Measurements from ENCODE around the gene TBC1D21.

The TBC1D21 gene

DNA sequence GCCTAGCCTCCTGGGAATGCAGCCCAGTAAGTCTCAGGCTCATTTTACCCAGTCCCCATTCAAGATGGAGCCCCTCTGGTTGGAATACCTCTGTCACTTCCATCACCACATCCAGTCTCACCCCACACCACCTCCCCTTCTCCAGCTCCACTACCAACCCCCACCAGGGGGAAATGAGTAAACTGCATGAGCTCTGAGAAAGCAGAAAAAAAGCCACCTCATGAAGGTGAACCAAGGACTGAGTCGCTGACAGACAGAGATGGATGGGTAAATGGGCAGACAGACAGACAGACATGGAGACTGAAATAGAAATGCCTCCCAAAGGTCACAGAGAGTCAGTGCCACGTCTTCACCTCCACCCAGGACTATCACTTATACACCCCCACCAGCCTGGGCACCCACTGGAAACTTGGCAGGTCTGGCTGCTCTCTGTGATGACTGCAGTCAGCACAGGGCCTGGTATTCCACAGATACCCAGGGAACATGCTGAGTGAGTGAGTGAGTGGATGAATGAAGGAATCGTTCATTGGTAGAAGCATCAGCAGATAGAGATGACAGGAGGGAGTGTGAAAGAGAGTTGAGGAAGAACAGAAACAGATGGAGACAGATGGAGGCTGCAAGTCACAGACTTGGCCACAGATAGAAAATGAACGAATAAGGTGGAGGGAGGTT, 48.0 kb downstream of the TBC1D21 start:
- TF ChIP-seq GATA3 (IDR thresholded peaks at IDR 0.05; ENCODE audit: low read depth, low read length): no peak
- no peak for TF ChIP-seq GATA2 (IDR thresholded peaks at IDR 0.05; ENCODE audit: low read depth, low read length)

DNA sequence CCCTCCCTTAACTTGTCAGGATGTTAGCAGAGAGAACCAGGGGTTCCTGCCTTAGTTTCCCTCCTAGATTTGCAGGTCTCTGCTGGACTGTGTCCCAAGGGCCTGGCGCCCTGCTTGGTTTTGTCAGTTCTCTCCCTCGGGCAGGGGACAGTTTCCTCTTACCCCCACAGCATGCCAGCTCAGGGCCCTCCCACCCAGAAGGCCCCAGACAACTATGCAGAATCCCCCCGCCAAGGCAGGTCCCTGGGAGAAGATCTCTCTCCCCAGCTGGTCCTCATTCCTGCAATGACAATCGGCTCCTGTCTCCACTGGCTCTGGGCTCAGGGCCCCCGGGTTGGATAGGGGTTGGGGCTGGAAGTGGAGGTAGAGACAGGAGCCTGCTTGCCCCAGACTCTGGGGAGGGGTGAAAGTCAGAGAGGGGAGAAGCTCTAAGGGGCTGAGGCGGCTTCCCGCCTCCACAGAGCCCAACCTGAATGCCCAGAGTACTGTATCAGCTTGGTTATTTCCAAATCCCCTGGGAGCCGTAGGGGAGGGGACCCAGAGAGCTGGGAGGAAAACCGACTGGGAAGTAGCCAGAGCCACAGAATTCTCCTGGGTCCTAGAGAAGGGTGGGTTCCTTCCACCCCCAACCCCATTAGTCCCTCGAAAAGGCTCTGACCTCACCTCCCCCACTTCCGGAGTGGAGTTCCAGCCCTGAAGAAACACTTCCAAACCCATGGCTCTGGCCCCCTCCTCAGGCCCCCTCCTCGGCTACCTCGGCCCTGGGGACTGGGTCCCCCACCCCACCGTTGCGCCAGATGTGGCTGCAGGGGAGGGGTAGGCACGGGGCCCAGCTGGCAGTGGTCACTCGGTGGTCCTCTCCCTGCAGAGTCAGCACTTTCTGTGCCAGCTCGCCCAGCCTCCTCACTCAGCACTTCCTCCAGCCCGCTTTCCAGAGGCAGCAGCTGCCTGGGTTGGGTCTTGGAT, 49.1 kb downstream of the TBC1D21 start:
- TF ChIP-seq GATA2 (IDR thresholded peaks at IDR 0.05; ENCODE audit: low read depth, low read length) (no peak), GATA3 (IDR thresholded peaks at IDR 0.05; ENCODE audit: low read depth, low read length) (no peak)

DNA sequence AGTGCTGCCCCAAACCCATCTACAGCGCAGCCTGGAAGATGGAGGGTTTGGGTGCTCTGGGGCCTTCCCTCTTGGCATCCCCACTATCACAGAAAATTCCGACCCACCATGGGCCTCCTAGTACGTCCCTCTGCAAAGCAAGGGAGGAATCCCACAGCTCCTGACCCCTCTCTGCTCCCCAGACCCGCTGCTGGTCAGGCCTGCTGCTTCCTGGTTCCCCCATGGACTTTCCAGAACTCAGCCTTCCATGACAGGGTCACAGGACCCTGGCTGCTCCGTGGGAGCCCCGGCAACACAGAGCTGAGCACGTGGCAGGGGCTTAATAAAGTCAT, 49.8 kb downstream of the TBC1D21 start:
- TF ChIP-seq GATA3 (IDR thresholded peaks at IDR 0.05; ENCODE audit: low read depth, low read length) (no peak), GATA2 (IDR thresholded peaks at IDR 0.05; ENCODE audit: low read depth, low read length) (no peak)

DNA sequence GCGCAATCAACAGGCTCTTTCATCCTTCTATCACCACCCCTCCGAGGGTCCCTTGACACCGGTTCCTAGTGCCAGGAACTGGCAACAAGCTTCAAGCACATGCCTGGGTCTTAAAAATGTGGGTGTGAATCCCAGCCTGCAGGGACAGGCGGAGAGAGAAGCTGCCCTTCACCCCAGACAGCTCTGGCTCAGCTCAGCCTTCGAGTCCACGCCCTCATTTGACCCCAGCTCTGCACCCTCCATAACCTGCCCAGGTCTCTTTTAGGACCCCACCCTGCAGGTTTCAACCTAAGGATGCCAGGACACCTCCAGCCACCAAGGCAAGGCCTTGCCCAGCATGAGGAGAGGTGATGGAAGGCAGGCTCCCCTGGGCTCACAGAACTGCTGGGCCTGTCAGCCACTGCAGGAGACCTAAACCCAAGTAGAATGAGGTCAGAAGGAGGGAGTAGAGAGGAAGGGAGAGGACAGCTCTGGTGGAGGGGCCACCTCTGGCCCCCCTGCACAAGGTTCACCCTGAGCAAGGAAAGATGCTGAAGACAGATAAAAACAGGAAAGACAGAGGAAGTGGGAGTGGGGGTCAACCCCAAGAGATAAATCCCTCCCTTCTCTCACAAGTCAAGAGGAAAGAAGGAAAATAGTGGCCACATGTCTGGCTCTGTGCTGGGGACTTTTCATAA, 50.3 kb downstream of the TBC1D21 start:
- TF ChIP-seq GATA2 (IDR thresholded peaks at IDR 0.05; ENCODE audit: low read depth, low read length): no peak
- TF ChIP-seq GATA3 (IDR thresholded peaks at IDR 0.05; ENCODE audit: low read depth, low read length): no peak

DNA sequence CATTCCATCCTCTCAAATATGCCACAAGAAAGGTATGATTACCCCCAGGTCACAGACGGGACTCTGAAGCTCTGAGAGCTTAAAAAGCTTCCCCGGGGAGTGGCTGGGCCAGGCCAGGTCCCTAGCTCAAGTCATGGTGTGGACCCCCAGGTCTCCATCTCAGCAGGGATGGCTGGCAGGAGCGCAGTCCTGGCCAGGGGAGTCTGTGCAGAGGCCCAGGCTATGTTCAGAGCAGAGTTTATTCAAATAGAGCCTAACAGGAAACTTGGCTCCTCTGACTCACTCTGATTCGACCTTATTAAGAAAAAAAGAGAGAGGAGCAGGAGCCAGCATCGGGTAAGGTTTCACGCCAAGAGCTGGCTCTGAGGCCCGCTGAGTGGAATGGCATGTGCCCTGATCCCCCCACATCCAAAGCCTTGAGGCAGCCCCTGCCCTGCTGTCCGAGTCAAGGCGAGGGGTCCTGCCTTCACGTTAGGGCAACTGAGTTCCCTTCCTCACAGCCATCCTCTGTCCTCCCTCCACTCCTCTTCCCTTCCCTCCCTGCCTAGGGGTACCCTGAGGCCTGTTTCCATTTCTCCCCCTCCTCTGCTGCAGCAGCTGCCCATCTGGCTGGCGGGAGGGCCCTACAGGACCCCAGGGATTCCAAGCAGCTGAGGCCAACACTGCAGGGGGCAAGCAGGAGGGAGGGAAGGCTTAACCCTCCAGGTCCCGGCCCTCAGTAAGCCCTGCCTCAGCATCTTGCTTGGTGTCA, 51.0 kb downstream of the TBC1D21 start:
- TF ChIP-seq GATA2 (IDR thresholded peaks at IDR 0.05; ENCODE audit: low read depth, low read length): no peak
- TF ChIP-seq GATA3 (IDR thresholded peaks at IDR 0.05; ENCODE audit: low read depth, low read length): no peak

DNA sequence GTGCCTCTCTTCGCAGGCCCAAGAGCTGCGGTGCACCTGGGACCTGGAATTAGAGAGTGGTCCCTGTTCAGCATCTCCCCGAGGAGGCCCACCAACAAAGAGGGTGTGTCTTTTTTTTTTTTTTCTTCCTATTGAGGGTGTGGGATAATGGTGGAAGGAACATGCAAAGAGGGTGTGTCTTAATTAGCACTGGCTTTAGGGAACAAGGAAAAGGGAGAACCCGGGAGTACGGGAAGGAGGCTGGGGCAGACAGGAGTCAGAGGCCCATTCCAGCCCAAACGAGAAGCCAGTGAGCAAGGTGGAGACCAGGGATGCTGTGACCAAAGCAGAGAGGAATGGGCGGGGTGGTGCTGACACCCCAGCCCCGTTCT, 52.5 kb downstream of the TBC1D21 start:
- TF ChIP-seq GATA2 (IDR thresholded peaks at IDR 0.05; ENCODE audit: low read depth, low read length) (no peak), GATA3 (IDR thresholded peaks at IDR 0.05; ENCODE audit: low read depth, low read length) (no peak)

GRCh38 chr15:73926219-73927002, 53.0 kb downstream of the TBC1D21 start, which contains the start of gene LOXL1:
Gene LOXL1, plus strand, starts transcription at chr15:73926462. Its CDS starts 322 bp downstream, at chr15:73926784.
- no peak for TF ChIP-seq GATA3 (IDR thresholded peaks at IDR 0.05; ENCODE audit: low read depth, low read length)
- TF ChIP-seq GATA2 (IDR thresholded peaks at IDR 0.05; ENCODE audit: low read depth, low read length): no peak

DNA sequence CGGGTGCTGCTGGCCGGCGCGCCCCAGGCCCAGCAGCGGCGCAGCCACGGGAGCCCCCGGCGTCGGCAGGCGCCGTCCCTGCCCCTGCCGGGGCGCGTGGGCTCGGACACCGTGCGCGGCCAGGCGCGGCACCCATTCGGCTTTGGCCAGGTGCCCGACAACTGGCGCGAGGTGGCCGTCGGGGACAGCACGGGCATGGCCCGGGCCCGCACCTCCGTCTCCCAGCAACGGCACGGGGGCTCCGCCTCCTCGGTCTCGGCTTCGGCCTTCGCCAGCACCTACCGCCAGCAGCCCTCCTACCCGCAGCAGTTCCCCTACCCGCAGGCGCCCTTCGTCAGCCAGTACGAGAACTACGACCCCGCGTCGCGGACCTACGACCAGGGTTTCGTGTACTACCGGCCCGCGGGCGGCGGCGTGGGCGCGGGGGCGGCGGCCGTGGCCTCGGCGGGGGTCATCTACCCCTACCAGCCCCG, 53.7 kb downstream of the TBC1D21 start:
- TF ChIP-seq GATA2 (IDR thresholded peaks at IDR 0.05; ENCODE audit: low read depth, low read length): no peak
- TF ChIP-seq GATA3 (IDR thresholded peaks at IDR 0.05; ENCODE audit: low read depth, low read length): no peak

GRCh38 chr15:73927476-73928240, 54.3 kb downstream of the TBC1D21 start:
- TF ChIP-seq GATA3 (IDR thresholded peaks at IDR 0.05; ENCODE audit: low read depth, low read length) (no peak), GATA2 (IDR thresholded peaks at IDR 0.05; ENCODE audit: low read depth, low read length) (no peak)

- TF ChIP-seq GATA2 (IDR thresholded peaks at IDR 0.05; ENCODE audit: low read depth, low read length): no peak
- no peak for TF ChIP-seq GATA3 (IDR thresholded peaks at IDR 0.05; ENCODE audit: low read depth, low read length)
These were observed 54.8 kb downstream of the TBC1D21 start for GRCh38 chr15:73928241-73928579.

- TF ChIP-seq GATA2 (IDR thresholded peaks at IDR 0.05; ENCODE audit: low read depth, low read length) (no peak), GATA3 (IDR thresholded peaks at IDR 0.05; ENCODE audit: low read depth, low read length) (no peak)
These were observed 55.7 kb downstream of the TBC1D21 start for GRCh38 chr15:73928971-73929627.

DNA sequence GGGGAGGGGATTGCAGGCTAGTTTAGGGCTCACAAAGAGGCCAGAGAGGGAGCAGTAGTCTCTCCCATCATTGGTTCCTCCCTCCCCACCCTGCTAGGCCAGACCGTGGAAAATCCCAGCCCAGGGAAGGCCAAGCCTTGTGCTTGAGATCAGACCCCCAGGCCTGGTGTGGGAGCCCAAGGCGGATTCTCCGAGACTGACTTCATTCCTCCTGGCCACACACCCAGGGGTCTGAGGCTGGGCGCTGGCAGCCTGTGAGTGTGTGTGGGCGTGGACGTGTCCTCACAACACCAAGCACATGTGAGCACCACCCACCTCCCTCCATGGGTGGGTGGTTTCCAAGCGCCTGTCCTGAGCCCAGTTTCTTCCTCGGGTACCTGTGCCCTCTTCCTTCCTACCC, 57.0 kb downstream of the TBC1D21 start:
- TF ChIP-seq GATA3 (IDR thresholded peaks at IDR 0.05; ENCODE audit: low read depth, low read length) (no peak), GATA2 (IDR thresholded peaks at IDR 0.05; ENCODE audit: low read depth, low read length) (no peak)

All from SH-SY5Y (cell line).